GM13977 (cell line): ENCODE measurements around the gene ADAMTS13.

Experiments
- DNase-seq: peaks from one replicate; pipeline ENCODE4 v3.0.0; 2012; ENCODE audit warnings: low spot score
- CTCF ChIP-seq: IDR thresholded peaks from 2 replicates; pipeline ENCODE4 v1.5.1; 2012; ENCODE audit warnings: mild to moderate bottlenecking, control low read depth; ENCODE audit not compliant: insufficient read depth; ENCODE audit errors: extremely low read depth, missing control alignments
- in situ Hi-C: fragments of 300-500 bp; cut with MboI; formaldehyde crosslinking; loops from one replicate; pipeline ENCODE4 v1.12.0; 2022; ENCODE audit warnings: low sequenced_read_pairs, low pct_unique_long_range_greater_than_20kb, mixed read lengths, inconsistent platforms; ENCODE audit not compliant: unreplicated experiment

ADAMTS13 gene

DNA sequence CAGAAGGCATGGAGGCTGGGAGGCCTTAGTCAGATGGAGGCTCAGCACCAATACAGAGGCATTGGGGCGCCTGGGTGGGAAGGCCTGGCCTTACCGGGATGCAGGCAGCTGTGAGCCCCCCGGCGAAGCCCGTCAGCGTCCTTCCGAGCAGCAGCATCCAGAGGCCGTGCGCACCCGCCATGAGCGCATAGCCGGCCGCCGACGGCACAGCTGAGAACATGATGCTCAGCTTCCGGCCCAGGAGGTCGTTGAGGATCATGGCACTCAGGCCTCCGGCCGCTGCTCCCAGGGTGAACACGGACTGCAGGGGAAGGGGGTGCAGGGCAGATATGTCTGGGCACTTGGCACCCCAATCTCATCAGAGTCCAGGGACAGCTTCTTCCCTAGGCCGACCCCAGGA is 54.8 kb downstream of the ADAMTS13 start:
- no peak for DNase-seq
- no peak for TF ChIP-seq CTCF
- in situ Hi-C loops: no loop called here

GRCh38 chr9:133477461-133477860 is 55.3 kb downstream of the ADAMTS13 start:
- TF ChIP-seq CTCF: no peak
- DNase-seq: no peak
- in situ Hi-C loops: no loop called here

- TF ChIP-seq CTCF: no peak
- in situ Hi-C loops: no loop called here
- peak; percentile 74 for DNase-seq
These were observed 56.1 kb downstream of the ADAMTS13 start for GRCh38 chr9:133477992-133478850.

DNA sequence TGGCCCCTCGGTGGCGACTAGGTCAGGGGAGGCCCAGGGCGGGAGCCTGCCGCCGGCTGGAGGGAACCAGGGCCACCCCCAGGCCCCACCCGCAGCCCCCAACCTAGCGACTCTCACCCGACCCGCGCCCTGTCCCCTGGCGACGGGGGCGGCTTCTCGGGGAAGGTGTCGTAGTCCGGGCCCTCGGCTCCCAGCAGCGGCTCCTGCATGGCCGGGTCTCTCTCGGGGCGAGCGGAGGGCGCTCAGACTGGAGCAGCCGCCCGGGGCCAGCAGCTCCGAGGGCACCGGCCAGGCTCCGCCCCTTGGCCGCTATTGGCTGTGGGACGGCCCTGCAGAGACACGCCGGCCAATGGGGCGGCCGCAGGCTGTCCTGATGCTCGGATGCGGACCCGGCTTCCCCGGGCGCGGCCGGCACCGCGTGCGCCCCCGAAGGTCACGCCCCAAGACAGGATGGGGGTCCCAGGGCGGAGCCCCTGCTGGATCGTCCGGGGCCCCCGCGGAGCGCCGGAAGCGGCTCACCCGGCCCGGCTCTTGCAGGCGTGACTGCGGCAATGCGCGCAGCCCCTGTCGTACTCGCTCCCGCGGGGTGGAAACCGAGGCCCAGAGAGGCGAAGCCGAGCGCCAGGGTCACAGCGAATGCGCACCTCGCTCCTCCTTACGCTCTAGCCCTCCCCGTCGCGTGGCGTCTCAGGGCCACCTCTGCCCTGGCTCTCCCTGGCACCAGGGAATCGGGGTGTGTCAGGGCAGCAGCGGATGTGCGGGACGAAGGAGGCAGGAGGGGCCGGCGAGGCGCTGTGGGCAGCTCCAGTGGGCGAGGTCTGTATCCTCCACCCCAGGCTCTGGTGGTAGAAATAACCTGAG is 56.9 kb downstream of the ADAMTS13 start, which contains the start of gene SLC2A6:
Gene SLC2A6 (minus strand): TSS at position 249 of the 861 bp plus-strand sequence. CDS start 40 bp downstream, at position 209.
- peak; percentile 98 for DNase-seq
- TF ChIP-seq CTCF: no peak
- in situ Hi-C loops: no loop called here

- no peak for DNase-seq
- no peak for TF ChIP-seq CTCF
- in situ Hi-C loops: loop anchor here (10.0 kb wide), 2 partner anchors 69 to 299 kb away; partner anchors contain the start of gene REXO4
These were observed 61.4 kb downstream of the ADAMTS13 start for GRCh38 chr9:133483611-133484010.

- in situ Hi-C loops: loop anchor here (10.0 kb wide), 2 partner anchors 70 to 300 kb away; partner anchors contain the start of gene REXO4
- TF ChIP-seq CTCF: no peak
- DNase-seq: no peak
These were observed 62.7 kb downstream of the ADAMTS13 start for GRCh38 chr9:133484671-133485437.
